Muscle layer of duodenum (tissue), 2 donors: ENCODE measurements around the gene SLC35F1.
"Not testable (repeated sequence)": the region's sequence is repeated elsewhere in the genome, so short reads cannot be mapped to it uniquely, and the experiment has no call there.

Source experiments
- H3K27ac ChIP-seq: one replicate; pipeline ENCODE4 v1.7.0; 2013; ENCODE audit warnings: mild to moderate bottlenecking, low read length
- H3K27me3 ChIP-seq: one replicate; pipeline ENCODE4 v1.7.0; 2013; ENCODE audit warnings: low read depth, mild to moderate bottlenecking, control low read depth, low read length
- H3K36me3 ChIP-seq, 2 donors: one replicate each; pipeline ENCODE4 v1.7.0; 2013; ENCODE audit warnings: low read length in 2 of 2, control low read depth in 1 of 2, mild to moderate bottlenecking in 1 of 2; ENCODE audit not compliant: insufficient read depth in 2 of 2, control insufficient read depth in 1 of 2
- H3K4me1 ChIP-seq, 2 donors: one replicate each; pipeline ENCODE4 v1.7.0; 2013; ENCODE audit warnings: low read length in 2 of 2, mild to moderate bottlenecking in 2 of 2, control low read depth in 1 of 2, moderate library complexity in 1 of 2; ENCODE audit not compliant: insufficient read depth in 2 of 2, control insufficient read depth in 1 of 2
- H3K4me3 ChIP-seq, 2 donors: one replicate each; pipeline ENCODE4 v1.7.0; 2013; ENCODE audit warnings: low read length in 2 of 2, low read depth in 1 of 2, mild to moderate bottlenecking in 1 of 2
- H3K9me3 ChIP-seq, 2 donors: one replicate each; pipeline ENCODE4 v1.7.0; 2013; ENCODE audit warnings: low read length in 2 of 2, control low read depth in 1 of 2, mild to moderate bottlenecking in 1 of 2; ENCODE audit not compliant: control insufficient read depth in 1 of 2
- donor health status: healthy.

The SLC35F1 gene

GRCh38 chr6:118016532-118016931 lies 109.5 kb downstream of the SLC35F1 start:
- Histone ChIP-seq H3K27me3 (no peaks in the 10 kb centered on the region), H3K4me3 (no peak overlapping the region), H3K4me1 (peaks cover 0 to 5% of the 10 kb centered on the region in 2 donors), H3K36me3 (no peaks in the 10 kb centered on the region), H3K27ac (no peak overlapping the region), H3K9me3 (no peaks in the 10 kb centered on the region)

DNA sequence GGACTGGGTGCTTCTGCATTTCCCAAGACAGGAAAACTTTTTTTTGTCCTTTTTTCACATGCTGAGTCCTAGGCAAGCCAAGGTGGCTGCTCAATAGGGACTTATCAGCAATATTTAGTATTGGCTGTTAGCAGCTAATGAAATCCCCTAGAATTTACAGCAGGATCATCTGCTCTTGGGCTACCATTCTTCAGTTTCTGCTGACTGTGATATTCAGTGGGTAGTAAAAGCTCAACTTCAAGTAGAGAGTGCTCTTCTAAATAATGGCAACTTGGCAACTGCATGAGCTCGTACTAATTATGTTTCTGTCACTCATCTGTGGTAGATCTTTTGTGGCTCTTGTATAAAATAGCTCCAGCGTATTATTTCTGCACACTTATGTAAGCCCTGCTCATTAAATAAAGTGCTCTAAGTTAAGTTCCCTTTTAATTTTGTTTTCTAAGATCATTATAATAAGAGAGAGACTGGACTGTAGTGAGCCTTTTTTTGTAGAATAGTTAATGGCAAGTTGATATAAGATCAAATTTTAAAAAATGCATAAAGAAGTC lies 110.3 kb downstream of the SLC35F1 start:
- no peak overlapping the region for H3K27ac ChIP-seq
- no peaks in the 10 kb centered on the region for H3K9me3 ChIP-seq
- H3K4me3 ChIP-seq, result no peak overlapping the region
- H3K27me3 ChIP-seq, result no peaks in the 10 kb centered on the region
- peaks cover 0 to 5% of the 10 kb centered on the region in 2 donors for H3K4me1 ChIP-seq
- H3K36me3 ChIP-seq, result no peaks in the 10 kb centered on the region

- Histone ChIP-seq H3K36me3 (no peaks in the 10 kb centered on the region), H3K9me3 (peaks cover 0 to 3% of the 10 kb centered on the region in 2 donors), H3K27me3 (no peaks in the 10 kb centered on the region), H3K4me3 (no peak overlapping the region), H3K27ac (no peak overlapping the region), H3K4me1 (no peaks in the 10 kb centered on the region)
Measured at GRCh38 chr6:118023771-118024170, 116.7 kb downstream of the SLC35F1 start.

DNA sequence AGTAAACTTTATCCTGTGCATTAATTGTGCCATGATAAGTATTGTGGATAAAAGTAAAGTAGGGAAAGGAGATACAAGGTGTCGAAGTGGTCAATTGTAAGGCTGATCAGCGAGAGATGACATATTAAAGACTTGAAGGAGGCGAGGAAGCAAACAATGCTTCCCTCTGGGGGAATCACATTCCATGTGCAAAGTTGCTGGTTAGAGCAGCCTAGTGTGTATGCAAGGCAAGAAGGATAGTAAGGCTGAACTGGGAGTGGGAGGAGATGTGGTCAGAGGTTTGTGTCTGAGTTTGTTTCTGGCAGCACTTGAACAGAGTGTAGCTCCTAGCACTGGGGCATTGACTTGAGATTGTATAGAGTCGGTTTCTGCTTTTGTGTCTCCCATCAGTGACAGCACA lies 122.9 kb downstream of the SLC35F1 start:
- no peaks in the 10 kb centered on the region for H3K4me1 ChIP-seq
- H3K27ac ChIP-seq, result no peak overlapping the region
- H3K9me3 ChIP-seq, result peaks cover 0 to 3% of the 10 kb centered on the region in 2 donors
- no peaks in the 10 kb centered on the region for H3K36me3 ChIP-seq
- no peak overlapping the region for H3K4me3 ChIP-seq
- H3K27me3 ChIP-seq, result no peaks in the 10 kb centered on the region

DNA sequence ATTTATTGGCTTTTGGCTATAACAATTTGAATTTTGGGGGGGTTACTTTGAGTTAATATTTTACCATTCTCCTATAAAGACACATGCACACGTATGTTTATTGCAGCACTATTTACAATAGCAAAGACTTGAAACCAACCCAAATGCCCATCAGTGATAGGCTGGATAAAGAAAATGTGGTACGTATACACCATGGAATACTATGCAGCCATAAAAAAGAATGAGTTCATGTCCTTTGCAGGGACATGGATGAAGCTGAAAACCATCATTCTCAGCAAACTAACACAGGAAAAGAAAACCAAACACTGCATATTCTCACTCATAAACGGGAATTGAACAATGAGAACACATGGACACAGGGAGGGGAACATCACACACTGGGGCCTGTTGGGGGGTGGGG lies 130.4 kb downstream of the SLC35F1 start:
- not testable (repeated sequence) for H3K27ac ChIP-seq, H3K27me3 ChIP-seq, H3K4me1 ChIP-seq, H3K4me3 ChIP-seq, H3K36me3 ChIP-seq, H3K9me3 ChIP-seq

GRCh38 chr6:118042855-118043254 lies 135.8 kb downstream of the SLC35F1 start:
- Histone ChIP-seq H3K27ac (no peak overlapping the region), H3K4me1 (peaks cover 0 to 5% of the 10 kb centered on the region in 2 donors), H3K4me3 (no peak overlapping the region), H3K27me3 (no peaks in the 10 kb centered on the region), H3K36me3 (no peaks in the 10 kb centered on the region), H3K9me3 (no peaks in the 10 kb centered on the region)

DNA sequence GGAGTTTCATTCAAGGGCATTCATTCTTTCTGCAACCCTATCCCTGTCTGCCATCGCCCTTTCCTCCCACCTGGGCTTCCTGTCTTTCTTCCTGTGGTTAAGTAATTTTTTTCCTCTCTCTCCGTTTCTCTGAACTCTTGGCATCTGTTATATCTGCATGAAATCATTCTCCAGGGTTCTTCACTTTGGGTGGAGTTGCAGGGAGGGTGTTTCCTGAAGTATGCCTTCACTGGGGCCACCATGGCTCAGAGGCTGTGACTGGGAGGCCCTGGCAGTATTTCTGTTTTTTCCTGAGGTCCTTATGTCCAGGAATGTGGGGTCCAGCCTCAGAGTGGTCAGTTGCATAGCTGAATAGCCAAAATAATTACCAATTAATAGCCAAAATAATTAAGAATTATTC lies 137.2 kb downstream of the SLC35F1 start:
- Histone ChIP-seq H3K27me3 (no peaks in the 10 kb centered on the region), H3K36me3 (no peaks in the 10 kb centered on the region), H3K9me3 (no peaks in the 10 kb centered on the region), H3K4me3 (no peak overlapping the region), H3K27ac (no peak overlapping the region), H3K4me1 (peaks cover 0 to 5% of the 10 kb centered on the region in 2 donors)

GRCh38 chr6:118054082-118054481 lies 147.0 kb downstream of the SLC35F1 start:
- H3K27ac ChIP-seq, result no peak overlapping the region
- H3K27me3 ChIP-seq, result no peaks in the 10 kb centered on the region
- H3K4me3 ChIP-seq, result no peak overlapping the region
- H3K9me3 ChIP-seq, result no peaks in the 10 kb centered on the region
- no peaks in the 10 kb centered on the region for H3K4me1 ChIP-seq
- H3K36me3 ChIP-seq, result no peaks in the 10 kb centered on the region

- H3K27me3 ChIP-seq, result no peaks in the 10 kb centered on the region
- no peak overlapping the region for H3K27ac ChIP-seq
- H3K9me3 ChIP-seq, result no peaks in the 10 kb centered on the region
- H3K4me1 ChIP-seq, result no peaks in the 10 kb centered on the region
- no peak overlapping the region for H3K4me3 ChIP-seq
- no peaks in the 10 kb centered on the region for H3K36me3 ChIP-seq
Measured at GRCh38 chr6:118061666-118062065, 154.6 kb downstream of the SLC35F1 start.

DNA sequence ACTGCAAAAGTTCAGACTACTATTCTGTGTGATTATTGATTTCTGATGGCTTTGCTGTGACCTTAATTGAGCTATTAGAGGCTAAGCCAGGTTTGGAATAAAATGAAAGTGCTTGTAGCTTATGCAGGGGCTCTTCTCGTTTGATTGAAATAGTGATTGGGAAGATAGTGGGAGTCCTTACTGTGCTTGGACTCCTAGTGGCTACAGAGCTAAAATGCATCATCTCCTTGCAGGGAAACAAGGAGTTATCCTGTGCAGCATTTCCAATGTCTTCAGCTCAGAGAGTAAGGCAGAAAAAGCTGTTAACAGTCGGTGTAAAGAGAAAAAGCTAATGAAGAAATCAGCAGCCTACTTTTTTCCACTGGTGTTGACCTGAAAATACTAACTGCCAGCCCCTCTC lies 173.5 kb downstream of the SLC35F1 start:
- H3K27ac ChIP-seq, result no peak overlapping the region
- H3K36me3 ChIP-seq, result no peaks in the 10 kb centered on the region
- H3K4me3 ChIP-seq, result no peak overlapping the region
- H3K27me3 ChIP-seq, result no peaks in the 10 kb centered on the region
- no peaks in the 10 kb centered on the region for H3K4me1 ChIP-seq
- H3K9me3 ChIP-seq, result no peaks in the 10 kb centered on the region

DNA sequence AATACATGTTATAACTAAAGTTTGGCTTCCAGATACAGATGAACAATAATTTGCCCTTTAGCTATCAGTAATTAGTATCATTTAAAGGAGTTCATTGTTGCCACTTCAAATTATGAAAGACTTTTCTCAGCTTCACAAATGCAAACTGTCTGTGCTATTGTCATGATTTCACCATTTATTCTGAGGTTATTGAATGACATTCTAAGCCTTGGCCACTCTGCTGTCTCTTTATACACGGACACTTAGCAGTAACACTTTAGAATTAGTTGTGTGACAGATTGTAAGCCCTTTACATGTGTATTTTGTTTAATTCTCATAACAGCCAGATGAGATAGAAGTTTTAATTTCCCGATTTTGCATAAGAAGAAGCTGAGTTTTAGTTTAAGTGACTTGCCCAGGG lies 176.6 kb downstream of the SLC35F1 start:
- H3K27me3 ChIP-seq, result no peaks in the 10 kb centered on the region
- no peaks in the 10 kb centered on the region for H3K9me3 ChIP-seq
- H3K36me3 ChIP-seq, result no peaks in the 10 kb centered on the region
- no peaks in the 10 kb centered on the region for H3K4me1 ChIP-seq
- H3K4me3 ChIP-seq, result no peak overlapping the region
- no peak overlapping the region for H3K27ac ChIP-seq

DNA sequence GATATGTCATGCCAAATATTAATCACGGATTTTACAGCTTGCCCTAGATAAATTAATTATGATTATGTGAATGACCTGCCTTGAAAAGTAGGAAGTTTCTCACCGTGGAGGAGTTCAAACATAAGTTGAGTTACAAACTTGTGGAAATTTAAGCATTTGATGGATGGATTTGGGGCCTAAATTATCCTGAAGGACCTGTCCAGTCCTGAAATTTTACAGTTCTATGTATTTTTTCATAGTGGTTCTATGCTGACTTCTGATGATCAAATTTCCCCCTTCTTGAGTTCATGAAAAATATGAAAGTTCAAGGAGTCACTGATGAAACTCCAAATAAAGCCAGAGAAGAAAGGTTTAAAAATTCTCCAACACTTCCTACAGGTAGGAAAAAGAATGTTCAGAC lies 178.6 kb downstream of the SLC35F1 start:
- no peaks in the 10 kb centered on the region for H3K9me3 ChIP-seq
- H3K27ac ChIP-seq, result no peak overlapping the region
- no peaks in the 10 kb centered on the region for H3K4me1 ChIP-seq
- no peaks in the 10 kb centered on the region for H3K36me3 ChIP-seq
- H3K27me3 ChIP-seq, result no peaks in the 10 kb centered on the region
- H3K4me3 ChIP-seq, result no peak overlapping the region
